Endodermal cell (in vitro differentiated cells): Measurements from ENCODE around the gene TNKS1BP1. TPM values are rescaled to one million over a fixed set of nuclear protein-coding genes. Genes with fewer than 3 reads are reported as not detected.

Experiments
- DNase-seq: peaks from one replicate; pipeline ENCODE4 v3.0.0-alpha.2; 2017
- H3K27ac ChIP-seq: 2 replicates; pipeline ENCODE4 v1.5.1; 2013; ENCODE audit warnings: mild to moderate bottlenecking, low read depth, low read length, moderate library complexity
- H3K27me3 ChIP-seq: 2 replicates; pipeline ENCODE4 v1.6.1; 2013; ENCODE audit warnings: mild to moderate bottlenecking, low read length, moderate library complexity; ENCODE audit not compliant: insufficient read depth, control insufficient read depth, poor library complexity, severe bottlenecking
- H3K36me3 ChIP-seq: 2 replicates; pipeline ENCODE4 v1.7.0; 2013; ENCODE audit warnings: mild to moderate bottlenecking, low read length, moderate library complexity; ENCODE audit not compliant: control insufficient read depth, insufficient read depth
- H3K4me1 ChIP-seq: one replicate; pipeline ENCODE4 v1.7.0; 2013; ENCODE audit warnings: low read length; ENCODE audit not compliant: control insufficient read depth, insufficient read depth
- H3K4me3 ChIP-seq: 2 replicates; pipeline ENCODE4 v1.5.1; 2013; ENCODE audit warnings: mild to moderate bottlenecking, low read length, moderate library complexity
- H3K9ac ChIP-seq: 2 replicates; pipeline ENCODE4 v1.6.1; 2013; ENCODE audit warnings: mild to moderate bottlenecking, low read length, moderate library complexity; ENCODE audit not compliant: poor library complexity, severe bottlenecking; ENCODE audit errors: extremely low read depth
- H3K9me3 ChIP-seq: 2 replicates; pipeline ENCODE4 v1.6.1; 2013; ENCODE audit warnings: mild to moderate bottlenecking, low read length, moderate library complexity; ENCODE audit not compliant: control insufficient read depth
- H3K27ac Mint-ChIP-seq: 2 replicates; pipeline ENCODE4 v1.8.0; 2020; ENCODE audit warnings: mixed read lengths
- H3K27me3 Mint-ChIP-seq: 2 replicates; pipeline ENCODE4 v1.8.0; 2021; ENCODE audit warnings: mild to moderate bottlenecking, mixed read lengths; ENCODE audit not compliant: insufficient read depth
- H3K36me3 Mint-ChIP-seq: 2 replicates; pipeline ENCODE4 v1.8.0; 2020; ENCODE audit warnings: low read depth, mixed read lengths
- H3K4me1 Mint-ChIP-seq: 2 replicates; pipeline ENCODE4 v1.8.0; 2020; ENCODE audit warnings: mixed read lengths
- H3K4me3 Mint-ChIP-seq: 2 replicates; pipeline ENCODE4 v1.8.0; 2020; ENCODE audit warnings: mild to moderate bottlenecking, moderate library complexity, mixed read lengths
- H3K9me3 Mint-ChIP-seq: 2 replicates; pipeline ENCODE4 v1.8.0; 2020; ENCODE audit warnings: mild to moderate bottlenecking, mixed read lengths
- CTCF ChIP-seq: fragments of 200-600 bp; sonication (generic); conservative IDR thresholded peaks from 2 replicates; pipeline ENCODE4 v1.5.0; 2021; ENCODE audit warnings: antibody characterized with exemption, mild to moderate bottlenecking
- WGBS, 2 experiments: methylation state at CpG; one replicate each; pipeline versions ENCODE4 v1.1.5 to v1.1.7; 2013; ENCODE audit warnings: missing lambda C conversion rate in 2 of 2, mixed read lengths in 1 of 2; ENCODE audit not compliant: insufficient coverage in 1 of 2, insufficient read length in 1 of 2; 5-methylcytosine and 5-hydroxymethylcytosine counted together
- long read RNA-seq, 4 experiments: library from polyadenylated mRNA in 2 of 4; library from RNA in 1 of 4; library from capped mRNA in 1 of 4; stranded (forward) in 3 of 4; unstranded in 1 of 4; transcript quantifications; one replicate each; pipeline ENCODE4 v2.0.0, GENCODE V29; 2020 to 2021; ENCODE audit warnings: inconsistent platforms in 1 of 4
- polyA plus RNA-seq, 2 experiments: library from polyadenylated mRNA; stranded (reverse); fragments of 50-300 nt; gene quantifications; one replicate each; pipeline ENCODE4 v1.2.3, GENCODE V29; 2013
- total RNA-seq, 2 donors: library from RNA; stranded (reverse); fragmentation: NEBNext Ultra II Directional in 1 of 2; extraction: Animal tissue kit (Norgen Biotek cat#: 25700) in 1 of 2; gene quantifications; 2 replicates in 1 of 2; 3 replicates in 1 of 2; pipeline ENCODE4 v1.2.1, GENCODE V29; 2021

TNKS1BP1 gene
- 10 to 100 TPM; 60.4 to 73.8 TPM for total RNA-seq
- 107 TPM for polyA plus RNA-seq (2013, experiment 1 of 2)
- 101 TPM for polyA plus RNA-seq (2013, experiment 2 of 2)
- long read RNA-seq, experiment 1, partial matches to known transcripts = 12 of 17 reads
- long read RNA-seq, experiment 1, other reads (novel, unspliced or antisense) = 4 of 17 reads
- long read RNA-seq, experiment 2, full-length matches to known transcripts = 29 of 54 reads
- long read RNA-seq, experiment 2, partial matches to known transcripts = 18 of 54 reads
- long read RNA-seq, experiment 2, other reads (novel, unspliced or antisense) = 7 of 54 reads
- long read RNA-seq, experiment 3, partial matches to known transcripts = 11 of 16 reads
- long read RNA-seq, experiment 3, other reads (novel, unspliced or antisense) = 4 of 16 reads
- long read RNA-seq, experiment 4, partial matches to known transcripts = 6 of 6 reads
- long read RNA-seq, experiment 4, other reads (novel, unspliced or antisense) = 0 of 6 reads

GRCh38 chr11:57324886-57325734 is at the start of gene TNKS1BP1:
Gene TNKS1BP1 (minus strand): TSS chr11:57324952. CDS start chr11:57321885, 3,067 bp downstream.
- peak; percentile 99 for DNase-seq
- H3K4me1 ChIP-seq = peaks cover 26% of the 10 kb centered on the region
- 7 to 9% methylated on average over 22 to 61 of the region's 61 CpGs for WGBS, 2 experiments
- no peaks in the 10 kb centered on the region for H3K27me3 ChIP-seq
- H3K27ac ChIP-seq = peak within 1 kb of the TSS; percentile 99
- peaks cover 54% of the 10 kb centered on the region for H3K36me3 ChIP-seq
- Mint-ChIP-seq H3K9me3 (no peaks in the 10 kb centered on the region), H3K36me3 (peaks cover 49% of the 10 kb centered on the region), H3K4me1 (peaks cover 29% of the 10 kb centered on the region), H3K4me3 (peak within 1 kb of the TSS; percentile 84), H3K27ac (peak within 1 kb of the TSS; percentile 99), H3K27me3 (no peaks in the 10 kb centered on the region)
- H3K9me3 ChIP-seq = no peaks in the 10 kb centered on the region
- peak; percentile 42 for TF ChIP-seq CTCF
- H3K9ac ChIP-seq = peak within 1 kb of the TSS; percentile 97
- peak within 1 kb of the TSS; percentile 92 for H3K4me3 ChIP-seq

GRCh38 chr11:57373146-57373545 is 48.4 kb upstream of the TNKS1BP1 start:
- Mint-ChIP-seq H3K36me3 (no peaks in the 10 kb centered on the region), H3K27me3 (peaks cover 61% of the 10 kb centered on the region), H3K9me3 (no peaks in the 10 kb centered on the region), H3K27ac (no peak overlapping the region), H3K4me1 (no peaks in the 10 kb centered on the region), H3K4me3 (no peak overlapping the region)
- 80 to 88% methylated on average over 1 to 3 of the region's 3 CpGs for WGBS, 2 experiments
- Histone ChIP-seq H3K27me3 (peaks cover 59% of the 10 kb centered on the region), H3K27ac (no peak overlapping the region), H3K4me1 (peaks cover 6% of the 10 kb centered on the region), H3K4me3 (no peak overlapping the region), H3K9me3 (no peaks in the 10 kb centered on the region), H3K36me3 (no peaks in the 10 kb centered on the region), H3K9ac (no peak overlapping the region)
- no peak for TF ChIP-seq CTCF
- no peak for DNase-seq

GRCh38 chr11:57370941-57371340 is 46.2 kb upstream of the TNKS1BP1 start:
- H3K9ac ChIP-seq = no peak overlapping the region
- peaks cover 10% of the 10 kb centered on the region for H3K4me1 ChIP-seq
- Mint-ChIP-seq H3K9me3 (no peaks in the 10 kb centered on the region), H3K4me3 (no peak overlapping the region), H3K27ac (no peak overlapping the region), H3K36me3 (no peaks in the 10 kb centered on the region), H3K27me3 (peaks cover 61% of the 10 kb centered on the region), H3K4me1 (peaks cover 4% of the 10 kb centered on the region)
- no peak for DNase-seq
- H3K36me3 ChIP-seq = no peaks in the 10 kb centered on the region
- H3K27me3 ChIP-seq = peaks cover 65% of the 10 kb centered on the region
- no peak overlapping the region for H3K4me3 ChIP-seq
- no peaks in the 10 kb centered on the region for H3K9me3 ChIP-seq
- H3K27ac ChIP-seq = no peak overlapping the region
- TF ChIP-seq CTCF = no peak
